HepG2 (cell line): ENCODE measurements around the gene OLFM2. TPM values are rescaled to one million over a fixed set of nuclear protein-coding genes. Genes with fewer than 3 reads are reported as not detected.

Experiments
- ARID3A ChIP-seq: IDR thresholded peaks from 2 replicates; pipeline ENCODE4 v1.6.1; 2012; ENCODE audit warnings: low read depth, low read length, improper control_type of control experiment
- MTERF4 ChIP-seq: sonication (generic); formaldehyde crosslinking; IDR thresholded peaks from 2 replicates; pipeline ENCODE4 v1.8.0; 2023; ENCODE audit warnings: mild to moderate bottlenecking, missing genetic modification reagents
- NFAT5 ChIP-seq: sonication (generic); formaldehyde crosslinking; IDR thresholded peaks from 2 replicates; pipeline ENCODE4 v1.4.0; 2020; ENCODE audit warnings: missing genetic modification reagents
- ONECUT2 ChIP-seq: sonication (generic); formaldehyde crosslinking; IDR thresholded peaks from 2 replicates; pipeline ENCODE4 v1.4.0; 2020; ENCODE audit warnings: missing genetic modification reagents
- ZKSCAN5 ChIP-seq: sonication (generic); formaldehyde crosslinking; IDR thresholded peaks from 2 replicates; pipeline ENCODE4 v1.5.1; 2020; ENCODE audit warnings: mild to moderate bottlenecking, missing genetic modification reagents
- ZSCAN25 ChIP-seq: sonication (generic); formaldehyde crosslinking; IDR thresholded peaks from 2 replicates; pipeline ENCODE4 v1.8.0; 2022; ENCODE audit warnings: mild to moderate bottlenecking, missing genetic modification reagents
- polyA plus RNA-seq, 8 experiments: library from polyadenylated mRNA; depleted of rRNA in 3 of 8; stranded (reverse) in 7 of 8; unstranded in 1 of 8; fragments of >200 nt; fragmentation: Illumina TruSeq in 4 of 8; extraction: Trizol in 4 of 8; gene quantifications; 2 replicates each; pipeline versions ENCODE4 v1.2.1 to v1.2.3, GENCODE V29; 2011 to 2016; ENCODE audit warnings: low read depth in 4 of 8, missing spikeins in 1 of 8, mixed read lengths in 1 of 8; ENCODE audit not compliant: insufficient read depth in 1 of 8
- total RNA-seq, 5 experiments: library from RNA; depleted of rRNA; stranded (reverse); fragments of >200 nt; fragmentation: Illumina TruSeq; extraction: Trizol; gene quantifications; 2 replicates each; pipeline ENCODE4 v1.2.3, GENCODE V29; 2016; ENCODE audit warnings: low read depth in 1 of 5
- TF ChIP-seq, protein P1 (sequence below): sonication (generic); formaldehyde crosslinking; IDR thresholded peaks from 2 replicates; pipeline ENCODE4 v1.5.0; 2020; ENCODE audit warnings: mild to moderate bottlenecking, missing genetic modification reagents, borderline replicate concordance

The OLFM2 gene
- total and polyA plus RNA-seq, 2 of the 13 experiments (the other 11 are each of a cell fraction or from before 2014, with no cell fraction given): 0.20 to 0.51 TPM

DNA sequence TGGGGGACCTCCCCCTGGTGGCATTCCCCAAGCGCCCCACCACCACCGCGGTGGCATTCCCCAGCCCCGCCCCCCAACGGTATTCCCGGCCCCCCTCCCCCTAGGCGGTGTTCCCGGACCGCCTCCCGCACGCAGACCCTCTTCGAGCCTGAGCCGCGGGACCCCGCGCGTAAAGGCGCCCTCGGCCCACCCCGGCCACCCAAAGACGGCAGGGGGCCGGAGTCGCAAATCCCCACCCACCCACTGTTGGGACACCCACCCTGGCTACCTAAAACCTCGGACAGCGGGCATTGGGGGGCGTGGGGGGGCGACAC lies 22.4 kb downstream of the OLFM2 start (continued):
- TF ChIP-seq ARID3A (no peak), ZKSCAN5 (CRISPR knock-in tag) (no peak), NFAT5 (CRISPR knock-in tag) (no peak), ZSCAN25 (CRISPR knock-in tag) (no peak), MTERF4 (no peak), ONECUT2 (CRISPR knock-in tag) (no peak)
- TF ChIP-seq, protein P1, sequence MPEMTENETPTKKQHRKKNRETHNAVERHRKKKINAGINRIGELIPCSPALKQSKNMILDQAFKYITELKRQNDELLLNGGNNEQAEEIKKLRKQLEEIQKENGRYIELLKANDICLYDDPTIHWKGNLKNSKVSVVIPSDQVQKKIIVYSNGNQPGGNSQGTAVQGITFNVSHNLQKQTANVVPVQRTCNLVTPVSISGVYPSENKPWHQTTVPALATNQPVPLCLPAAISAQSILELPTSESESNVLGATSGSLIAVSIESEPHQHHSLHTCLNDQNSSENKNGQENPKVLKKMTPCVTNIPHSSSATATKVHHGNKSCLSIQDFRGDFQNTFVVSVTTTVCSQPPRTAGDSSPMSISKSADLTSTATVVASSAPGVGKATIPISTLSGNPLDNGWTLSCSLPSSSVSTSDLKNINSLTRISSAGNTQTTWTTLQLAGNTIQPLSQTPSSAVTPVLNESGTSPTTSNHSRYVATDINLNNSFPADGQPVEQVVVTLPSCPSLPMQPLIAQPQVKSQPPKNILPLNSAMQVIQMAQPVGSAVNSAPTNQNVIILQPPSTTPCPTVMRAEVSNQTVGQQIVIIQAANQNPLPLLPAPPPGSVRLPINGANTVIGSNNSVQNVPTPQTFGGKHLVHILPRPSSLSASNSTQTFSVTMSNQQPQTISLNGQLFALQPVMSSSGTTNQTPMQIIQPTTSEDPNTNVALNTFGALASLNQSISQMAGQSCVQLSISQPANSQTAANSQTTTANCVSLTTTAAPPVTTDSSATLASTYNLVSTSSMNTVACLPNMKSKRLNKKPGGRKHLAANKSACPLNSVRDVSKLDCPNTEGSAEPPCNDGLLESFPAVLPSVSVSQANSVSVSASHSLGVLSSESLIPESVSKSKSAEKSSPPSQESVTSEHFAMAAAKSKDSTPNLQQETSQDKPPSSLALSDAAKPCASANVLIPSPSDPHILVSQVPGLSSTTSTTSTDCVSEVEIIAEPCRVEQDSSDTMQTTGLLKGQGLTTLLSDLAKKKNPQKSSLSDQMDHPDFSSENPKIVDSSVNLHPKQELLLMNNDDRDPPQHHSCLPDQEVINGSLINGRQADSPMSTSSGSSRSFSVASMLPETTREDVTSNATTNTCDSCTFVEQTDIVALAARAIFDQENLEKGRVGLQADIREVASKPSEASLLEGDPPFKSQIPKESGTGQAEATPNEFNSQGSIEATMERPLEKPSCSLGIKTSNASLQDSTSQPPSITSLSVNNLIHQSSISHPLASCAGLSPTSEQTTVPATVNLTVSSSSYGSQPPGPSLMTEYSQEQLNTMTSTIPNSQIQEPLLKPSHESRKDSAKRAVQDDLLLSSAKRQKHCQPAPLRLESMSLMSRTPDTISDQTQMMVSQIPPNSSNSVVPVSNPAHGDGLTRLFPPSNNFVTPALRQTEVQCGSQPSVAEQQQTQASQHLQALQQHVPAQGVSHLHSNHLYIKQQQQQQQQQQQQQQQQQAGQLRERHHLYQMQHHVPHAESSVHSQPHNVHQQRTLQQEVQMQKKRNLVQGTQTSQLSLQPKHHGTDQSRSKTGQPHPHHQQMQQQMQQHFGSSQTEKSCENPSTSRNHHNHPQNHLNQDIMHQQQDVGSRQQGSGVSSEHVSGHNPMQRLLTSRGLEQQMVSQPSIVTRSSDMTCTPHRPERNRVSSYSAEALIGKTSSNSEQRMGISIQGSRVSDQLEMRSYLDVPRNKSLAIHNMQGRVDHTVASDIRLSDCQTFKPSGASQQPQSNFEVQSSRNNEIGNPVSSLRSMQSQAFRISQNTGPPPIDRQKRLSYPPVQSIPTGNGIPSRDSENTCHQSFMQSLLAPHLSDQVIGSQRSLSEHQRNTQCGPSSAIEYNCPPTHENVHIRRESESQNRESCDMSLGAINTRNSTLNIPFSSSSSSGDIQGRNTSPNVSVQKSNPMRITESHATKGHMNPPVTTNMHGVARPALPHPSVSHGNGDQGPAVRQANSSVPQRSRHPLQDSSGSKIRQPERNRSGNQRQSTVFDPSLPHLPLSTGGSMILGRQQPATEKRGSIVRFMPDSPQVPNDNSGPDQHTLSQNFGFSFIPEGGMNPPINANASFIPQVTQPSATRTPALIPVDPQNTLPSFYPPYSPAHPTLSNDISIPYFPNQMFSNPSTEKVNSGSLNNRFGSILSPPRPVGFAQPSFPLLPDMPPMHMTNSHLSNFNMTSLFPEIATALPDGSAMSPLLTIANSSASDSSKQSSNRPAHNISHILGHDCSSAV (CRISPR knock-in tag): no peak
